Subcutaneous abdominal adipose tissue (tissue), 5 donors: Measurements from ENCODE around the gene MINPP1.

Experiments
- H3K27ac ChIP-seq: one replicate; pipeline ENCODE4 v1.7.0; 2013; ENCODE audit warnings: low read depth, mild to moderate bottlenecking, inconsistent platforms, low read length, moderate library complexity
- H3K27me3 ChIP-seq, 5 donors: one replicate each; pipeline ENCODE4 v1.7.0; 2013; ENCODE audit warnings: low read length in 5 of 5, inconsistent platforms in 1 of 5; ENCODE audit not compliant: control insufficient read depth in 5 of 5, insufficient read depth in 4 of 5
- H3K36me3 ChIP-seq, 5 donors: one replicate each; pipeline ENCODE4 v1.7.0; 2013; ENCODE audit warnings: low read length in 5 of 5; ENCODE audit not compliant: control insufficient read depth in 5 of 5, insufficient read depth in 5 of 5
- H3K4me1 ChIP-seq, 5 donors: one replicate each; pipeline ENCODE4 v1.7.0; 2013; ENCODE audit warnings: low read length in 5 of 5, mild to moderate bottlenecking in 3 of 5, moderate library complexity in 1 of 5; ENCODE audit not compliant: control insufficient read depth in 5 of 5, insufficient read depth in 5 of 5
- H3K4me3 ChIP-seq, 5 donors: one replicate each; pipeline ENCODE4 v1.7.0; 2013; ENCODE audit warnings: low read length in 5 of 5, low read depth in 1 of 5
- H3K9ac ChIP-seq, 5 donors: one replicate each; pipeline ENCODE4 v1.7.0; 2013; ENCODE audit warnings: low read length in 5 of 5, mild to moderate bottlenecking in 4 of 5, moderate library complexity in 3 of 5
- H3K9me3 ChIP-seq, 5 donors: one replicate each; pipeline ENCODE4 v1.7.0; 2013; ENCODE audit warnings: low read length in 5 of 5; ENCODE audit not compliant: control insufficient read depth in 5 of 5
- donor health status: healthy.
- donor health status: healthy.
- donor health status: healthy.
- donor health status: healthy.
- donor health status: healthy.

MINPP1 gene

GRCh38 chr10:87559392-87559791, 54.7 kb downstream of the MINPP1 start:
- H3K27me3 ChIP-seq: no peaks in the 10 kb centered on the region
- H3K9me3 ChIP-seq: peaks cover 0 to 5% (median 0%) of the 10 kb centered on the region in 5 donors
- no peak overlapping the region for H3K9ac ChIP-seq
- no peak overlapping the region for H3K4me3 ChIP-seq
- H3K4me1 ChIP-seq: no peaks in the 10 kb centered on the region
- no peak overlapping the region for H3K27ac ChIP-seq
- H3K36me3 ChIP-seq: no peaks in the 10 kb centered on the region

- H3K9ac ChIP-seq: no peak overlapping the region
- H3K4me3 ChIP-seq: no peak overlapping the region
- H3K27ac ChIP-seq: no peak overlapping the region
- H3K27me3 ChIP-seq: no peaks in the 10 kb centered on the region
- no peaks in the 10 kb centered on the region for H3K4me1 ChIP-seq
- peaks cover 0 to 8% (median 0%) of the 10 kb centered on the region in 5 donors for H3K9me3 ChIP-seq
- H3K36me3 ChIP-seq: no peaks in the 10 kb centered on the region
Observed at GRCh38 chr10:87560495-87561129, 55.9 kb downstream of the MINPP1 start.

- H3K36me3 ChIP-seq: no peaks in the 10 kb centered on the region
Observed at GRCh38 chr10:87562750-87563149, 58.1 kb downstream of the MINPP1 start.

GRCh38 chr10:87565010-87565409, 60.3 kb downstream of the MINPP1 start:
- Histone ChIP-seq H3K27me3 (no peaks in the 10 kb centered on the region), H3K4me1 (no peaks in the 10 kb centered on the region), H3K27ac (no peak overlapping the region), H3K9me3 (peaks cover 0 to 8% (median 3%) of the 10 kb centered on the region in 5 donors), H3K9ac (no peak overlapping the region), H3K36me3 (no peaks in the 10 kb centered on the region), H3K4me3 (no peak overlapping the region)

More at GRCh38 chr10:87562750-87563149, 58.1 kb downstream of the MINPP1 start:
- Histone ChIP-seq H3K27me3 (no peaks in the 10 kb centered on the region), H3K4me1 (no peaks in the 10 kb centered on the region), H3K27ac (no peak overlapping the region), H3K9ac (no peak overlapping the region), H3K9me3 (peaks cover 0 to 8% (median 3%) of the 10 kb centered on the region in 5 donors), H3K4me3 (no peak overlapping the region)

- no peak overlapping the region for H3K27ac ChIP-seq
- no peak overlapping the region for H3K9ac ChIP-seq
- H3K27me3 ChIP-seq: no peaks in the 10 kb centered on the region
- H3K36me3 ChIP-seq: no peaks in the 10 kb centered on the region
- no peaks in the 10 kb centered on the region for H3K9me3 ChIP-seq
- H3K4me3 ChIP-seq: no peak overlapping the region
- peaks cover 5 to 15% (median 10%) of the 10 kb centered on the region in 5 donors for H3K4me1 ChIP-seq
Observed at GRCh38 chr10:87575851-87576250, 71.2 kb downstream of the MINPP1 start.

- H3K4me3 ChIP-seq: peak overlapping the region in 1 of 5 donors; percentile 43
- no peak overlapping the region for H3K9ac ChIP-seq
- H3K27ac ChIP-seq: no peak overlapping the region
- no peaks in the 10 kb centered on the region for H3K9me3 ChIP-seq
- no peaks in the 10 kb centered on the region for H3K27me3 ChIP-seq
- H3K36me3 ChIP-seq: no peaks in the 10 kb centered on the region
- peaks cover 5 to 15% (median 10%) of the 10 kb centered on the region in 5 donors for H3K4me1 ChIP-seq
Observed at GRCh38 chr10:87578160-87578841, 73.6 kb downstream of the MINPP1 start.

GRCh38 chr10:87578842-87579401, 74.2 kb downstream of the MINPP1 start:
- Histone ChIP-seq H3K9me3 (no peaks in the 10 kb centered on the region), H3K9ac (no peak overlapping the region), H3K36me3 (no peaks in the 10 kb centered on the region), H3K4me1 (peaks cover 5 to 15% (median 10%) of the 10 kb centered on the region in 5 donors), H3K27ac (no peak overlapping the region), H3K4me3 (peak overlapping the region in 3 of 5 donors; percentile 3 to 43 (median 10)), H3K27me3 (no peaks in the 10 kb centered on the region)

- peaks cover 5 to 15% (median 10%) of the 10 kb centered on the region in 5 donors for H3K4me1 ChIP-seq
- no peak overlapping the region for H3K4me3 ChIP-seq
Observed at GRCh38 chr10:87579563-87579962, 74.9 kb downstream of the MINPP1 start.

GRCh38 chr10:87580016-87580415, 75.3 kb downstream of the MINPP1 start:
- Histone ChIP-seq H3K27me3 (no peaks in the 10 kb centered on the region), H3K9ac (no peak overlapping the region), H3K4me1 (peaks cover 5 to 15% (median 10%) of the 10 kb centered on the region in 5 donors), H3K9me3 (no peaks in the 10 kb centered on the region), H3K27ac (no peak overlapping the region), H3K36me3 (no peaks in the 10 kb centered on the region), H3K4me3 (no peak overlapping the region)

More at GRCh38 chr10:87579563-87579962, 74.9 kb downstream of the MINPP1 start:
- H3K9ac ChIP-seq: no peak overlapping the region
- no peaks in the 10 kb centered on the region for H3K27me3 ChIP-seq
- H3K27ac ChIP-seq: no peak overlapping the region
- no peaks in the 10 kb centered on the region for H3K9me3 ChIP-seq
- H3K36me3 ChIP-seq: no peaks in the 10 kb centered on the region
